K562 (cell line): Measurements from ENCODE around the gene HLA-DPA1. TPM values are rescaled to one million over a fixed set of nuclear protein-coding genes. Genes with fewer than 3 reads are reported as not detected.

Source experiments
- ATAC-seq: fragments of 200-7000 bp; cut with Tn5 transposase; 3 replicates; pipeline ENCODE4 v1.9.1; 2020; ENCODE audit warnings: moderate library complexity
- BruUV-seq: library from RNA; stranded (reverse); fragments of 400-500 nt; replicated peaks from 2 replicates; lab custom pipeline; 2021; lab: Mats Ljungman, UMichigan
- CTCF ChIA-PET: fragments of 300-600 bp; formaldehyde crosslinking; extraction: SDS; loops from one replicate; lab custom pipeline; 2021; ENCODE audit warnings: low intra/inter-chr PET ratio; lab: Yijun Ruan, JAX
- POLR2A ChIA-PET: fragments of 300-600, 350-650 bp; sonication (Branson Sonifier 250); formaldehyde crosslinking; extraction: SDS; loops from one replicate; lab custom pipeline; 2021; ENCODE audit warnings: antibody characterized with exemption, inconsistent platforms; lab: Yijun Ruan, JAX
- DNase-seq, 4 experiments: peaks; one replicate each; pipeline versions ENCODE4 v3.0.0 to v3.0.0-alpha.2; 2011 to 2018; ENCODE audit warnings: low spot score in 3 of 4, mixed read lengths in 3 of 4; ENCODE audit errors: extremely low read depth in 1 of 4
- FAIRE-seq: peaks from 2 replicates; lab custom pipeline; 2011; peaks lifted over from hg19 to GRCh38; lab: Jason Lieb, UNC
- H2AFZ ChIP-seq: 2 replicates; pipeline ENCODE4 v1.6.0; 2011; ENCODE audit warnings: low read depth, low read length, control low read depth, inconsistent platforms
- H3K27ac ChIP-seq: fragments of 200-600 bp; 3 replicates; pipeline ENCODE4 v1.8.0; 2011; ENCODE audit warnings: low read depth, mild to moderate bottlenecking, control low read depth, inconsistent platforms, low read length, moderate library complexity, mixed read lengths; ENCODE audit errors: extremely low read depth
- H3K27me3 ChIP-seq, 2 experiments: fragments of 300-600 bp in 1 of 2; 2 replicates in 1 of 2; 3 replicates in 1 of 2; pipeline versions ENCODE4 v1.6.0 to v1.8.0; 2011; ENCODE audit warnings: inconsistent platforms in 2 of 2, low read length in 2 of 2, mild to moderate bottlenecking in 1 of 2, mixed read lengths in 1 of 2, moderate library complexity in 1 of 2; ENCODE audit not compliant: control insufficient read depth in 2 of 2, insufficient read depth in 2 of 2
- H3K36me3 ChIP-seq: fragments of 300-600 bp; 3 replicates; pipeline ENCODE4 v1.8.0; 2011; ENCODE audit warnings: mild to moderate bottlenecking, low read length, inconsistent platforms; ENCODE audit not compliant: control insufficient read depth, insufficient read depth
- H3K4me1 ChIP-seq, 2 experiments: fragments of 200-600 bp in 1 of 2; replicated peaks in 1 of 2; 2 replicates in 1 of 2; 3 replicates in 1 of 2; pipeline versions ENCODE4 v1.5.1 to v1.8.0; 2011; ENCODE audit warnings: inconsistent platforms in 2 of 2, low read length in 2 of 2, mild to moderate bottlenecking in 1 of 2, mixed read lengths in 1 of 2, moderate library complexity in 1 of 2; ENCODE audit not compliant: control insufficient read depth in 2 of 2, insufficient read depth in 2 of 2
- H3K4me2 ChIP-seq: 2 replicates; pipeline ENCODE4 v1.6.1; 2011; ENCODE audit warnings: low read length, control low read depth, inconsistent platforms, mixed read lengths; ENCODE audit not compliant: insufficient read depth
- H3K4me3 ChIP-seq: fragments of 200-600 bp; sonication (generic), shearing (Covaris generic); 2 replicates; pipeline ENCODE4 v1.5.1; 2016; ENCODE audit warnings: control low read depth, inconsistent platforms
- H3K79me2 ChIP-seq: fragments of 200-600 bp; 3 replicates; pipeline ENCODE4 v1.8.0; 2011; ENCODE audit warnings: low read length, inconsistent platforms; ENCODE audit not compliant: control insufficient read depth, insufficient read depth
- H3K9ac ChIP-seq, 2 experiments: 2 replicates each; pipeline versions ENCODE4 v1.6.0 to v1.6.1; 2011; ENCODE audit warnings: low read depth in 2 of 2, low read length in 2 of 2, control low read depth in 1 of 2, inconsistent platforms in 1 of 2, mild to moderate bottlenecking in 1 of 2, mixed read lengths in 1 of 2; ENCODE audit not compliant: insufficient read depth in 1 of 2
- H3K9me1 ChIP-seq: one replicate; pipeline ENCODE4 v1.6.0; 2011; ENCODE audit warnings: inconsistent platforms, mild to moderate bottlenecking, low read length, moderate library complexity; ENCODE audit not compliant: control insufficient read depth, insufficient read depth
- H3K9me3 ChIP-seq: replicated peaks from 2 replicates; pipeline ENCODE4 v1.5.1; 2011; ENCODE audit warnings: low read depth, low read length, inconsistent platforms; ENCODE audit not compliant: control insufficient read depth, insufficient read depth
- H4K20me1 ChIP-seq: replicated peaks from 2 replicates; pipeline ENCODE4 v1.6.1; 2011; ENCODE audit warnings: low read length, inconsistent platforms, mixed read lengths; ENCODE audit not compliant: control insufficient read depth, insufficient read depth
- YBX1 ChIP-seq: fragments of 450-650 bp; IDR thresholded peaks from 2 replicates; pipeline ENCODE4 v1.7.1; 2016; ENCODE audit warnings: mild to moderate bottlenecking
- WGBS: fragments of 100-300 bp; shearing (Covaris generic); methylation state at CpG from one replicate; pipeline ENCODE4 v1.1.6; 2016; ENCODE audit warnings: low coverage, mixed read lengths; ENCODE audit not compliant: insufficient coverage; ENCODE audit errors: missing lambda C conversion rate; 5-methylcytosine and 5-hydroxymethylcytosine counted together
- in situ Hi-C: fragments of 300-500 bp; cut with MboI; formaldehyde crosslinking; loops from 4 replicates; pipeline ENCODE4 v1.15.0; 2018; ENCODE audit warnings: inconsistent platforms, mixed read lengths
- intact Hi-C: fragments of 100-400 bp; cut with micrococcal nuclease; formaldehyde crosslinking; loops from 2 replicates; pipeline ENCODE4 v1.14.2; 2022
- polyA plus RNA-seq, 8 experiments: library from polyadenylated mRNA; depleted of rRNA in 4 of 8; stranded (reverse) in 5 of 8; unstranded in 3 of 8; fragments of >200 nt; fragmentation: Nextera tagmentation in 2 of 8; fragmentation: Illumina TruSeq in 1 of 8; extraction: Ambion mirVana in 2 of 8; extraction: Trizol in 1 of 8; gene quantifications; 2 replicates each; pipeline versions ENCODE4 v1.2.1 to v1.2.3, GENCODE V29; 2011 to 2014; ENCODE audit warnings: inconsistent platforms in 1 of 8, missing spikeins in 1 of 8
- total RNA-seq, 7 experiments: library from RNA; depleted of rRNA in 6 of 7; stranded (reverse); fragments of >200 nt in 6 of 7; fragmentation: Illumina TruSeq in 2 of 7; extraction: Trizol in 2 of 7; gene quantifications; 2 replicates each; pipeline versions ENCODE4 v1.2.1 to v1.2.3, GENCODE V29; 2011 to 2021; ENCODE audit warnings: low replicate concordance in 1 of 7

Gene HLA-DPA1
- total and polyA plus RNA-seq, 9 of the 15 experiments (the other 6 are each of a cell fraction or from before 2014, with no cell fraction given): 0.23 to 0.93 (median 0.55) TPM

DNA sequence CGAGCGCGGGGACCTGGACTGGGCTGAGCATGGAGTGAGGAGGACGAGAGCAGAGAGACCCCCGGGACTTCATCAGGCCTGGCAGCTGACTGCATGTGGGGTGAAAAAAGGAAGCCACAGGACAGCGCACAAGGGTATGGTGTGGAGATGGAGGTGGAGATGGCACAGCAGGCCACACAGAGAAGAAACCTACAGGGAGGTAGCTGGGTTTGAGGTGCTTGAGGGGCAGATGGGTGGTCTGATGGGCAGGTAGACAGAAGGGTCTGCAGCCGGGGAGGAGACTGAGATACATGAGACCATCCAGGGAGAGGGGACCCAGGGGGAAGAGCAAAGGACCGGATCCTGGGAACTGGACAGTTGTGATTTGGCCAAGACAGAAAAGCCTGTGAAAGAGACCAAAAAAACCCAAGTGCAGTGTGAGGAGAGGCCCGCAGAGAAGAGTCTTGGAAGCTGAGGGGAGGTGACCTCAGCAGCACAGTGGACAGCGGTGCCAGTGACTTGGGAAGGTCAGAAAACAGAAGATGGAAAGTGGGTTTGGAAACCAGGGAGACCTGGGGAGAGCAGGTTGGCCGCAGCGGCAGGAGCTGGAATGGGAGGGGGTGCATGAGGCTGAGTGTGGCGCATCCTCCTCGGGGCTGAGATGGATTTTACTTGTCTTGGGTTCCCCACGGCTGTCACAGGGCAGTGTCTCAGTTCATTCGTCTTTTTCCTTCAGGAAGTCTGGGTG is 7.8 kb upstream of the HLA-DPA1 start:
- H3K4me2 ChIP-seq: no peak overlapping the region
- no peak overlapping the region for H3K4me3 ChIP-seq
- no peaks in the 10 kb centered on the region for H3K79me2 ChIP-seq
- ChIA-PET CTCF (interaction anchor here (0.6 kb wide), 1 partner anchor 136 kb away, joined by 3 read pairs; no protein-coding TSS in a partner anchor), POLR2A (interaction anchor here (0.6 kb wide), 2 partner anchors 16 to 218 kb away, joined by 3 read pairs; partner anchors contain the start of gene RGL2)
- H3K9me3 ChIP-seq: no peaks in the 10 kb centered on the region
- no peaks in the 10 kb centered on the region for H4K20me1 ChIP-seq
- BruUV-seq: no TSS peak
- H3K27me3 ChIP-seq: peaks cover 39 to 62% of the 10 kb centered on the region in 2 experiments
- H3K9me1 ChIP-seq: no peaks in the 10 kb centered on the region
- H3K9ac ChIP-seq: no peak overlapping the region
- no peak overlapping the region for H2AFZ ChIP-seq
- peaks cover 0 to 6% of the 10 kb centered on the region in 2 experiments; a peak in 2 of 5 replicates for H3K4me1 ChIP-seq
- ATAC-seq (no peak), DNase-seq (no peak), FAIRE-seq (no peak)
- 10% methylated on average over 16 of the region's 16 CpGs for WGBS
- H3K36me3 ChIP-seq: no peaks in the 10 kb centered on the region
- no peak overlapping the region for H3K27ac ChIP-seq
- in situ Hi-C loops (no loop called here), intact Hi-C loops (no loop called here)
- no peak for TF ChIP-seq YBX1
